HG02588 (cell line): Measurements from ENCODE around the gene COL4A1.

Source experiments
- ATAC-seq: cut with Tn5 transposase; IDR thresholded peaks from one replicate; pipeline ENCODE4 v1.9.1; 2021; ENCODE audit warnings: mild to moderate bottlenecking, moderate library complexity; ENCODE audit not compliant: unreplicated experiment

Gene COL4A1

GRCh38 chr13:110177790-110178189 lies 129.2 kb downstream of the COL4A1 start:
- no peak for ATAC-seq

- ATAC-seq = no peak
Observed at GRCh38 chr13:110176431-110176830, 130.5 kb downstream of the COL4A1 start.

GRCh38 chr13:110173247-110173818 lies 133.6 kb downstream of the COL4A1 start:
- ATAC-seq = no peak

GRCh38 chr13:110170882-110171281 lies 136.1 kb downstream of the COL4A1 start:
- ATAC-seq = no peak

- no peak for ATAC-seq
Observed at GRCh38 chr13:110170020-110170790, 136.8 kb downstream of the COL4A1 start.

GRCh38 chr13:110168999-110169933 lies 137.7 kb downstream of the COL4A1 start:
- no peak for ATAC-seq

- no peak for ATAC-seq
Observed at GRCh38 chr13:110166598-110166997, 140.4 kb downstream of the COL4A1 start.

- ATAC-seq = no peak
Observed at GRCh38 chr13:110164706-110165105, 142.3 kb downstream of the COL4A1 start.

GRCh38 chr13:110162866-110163658 lies 143.9 kb downstream of the COL4A1 start:
- no peak for ATAC-seq

- ATAC-seq = no peak
Observed at GRCh38 chr13:110162053-110162452, 144.9 kb downstream of the COL4A1 start.

GRCh38 chr13:110161112-110161882 lies 145.7 kb downstream of the COL4A1 start:
- no peak for ATAC-seq

- ATAC-seq = no peak
Observed at GRCh38 chr13:110158226-110158625, 148.7 kb downstream of the COL4A1 start.

- ATAC-seq = no peak
Observed at GRCh38 chr13:110157718-110158117, 149.2 kb downstream of the COL4A1 start.

- no peak for ATAC-seq
Observed at GRCh38 chr13:110156301-110157049, 150.5 kb downstream of the COL4A1 start.

GRCh38 chr13:110155072-110155471 lies 151.9 kb downstream of the COL4A1 start:
- ATAC-seq = no peak

GRCh38 chr13:110154410-110154933 lies 152.5 kb downstream of the COL4A1 start:
- ATAC-seq = no peak

GRCh38 chr13:110152351-110152750 lies 154.6 kb downstream of the COL4A1 start:
- no peak for ATAC-seq

GRCh38 chr13:110151462-110151861 lies 155.5 kb downstream of the COL4A1 start:
- no peak for ATAC-seq
